Psoas muscle (tissue), 8 donors: ENCODE measurements around the gene PPFIA1. TPM values are rescaled to one million over a fixed set of nuclear protein-coding genes. Genes with fewer than 3 reads are reported as not detected.

ENCODE experiments used
- ATAC-seq, 4 donors: fragments of 200-7000 bp; cut with Tn5 transposase; one replicate each; pipeline ENCODE4 v1.9.1; 2020; ENCODE audit warnings: moderate library complexity in 3 of 4, mild to moderate bottlenecking in 2 of 4
- DNase-seq, 2 donors: peaks; one replicate each; pipeline ENCODE4 v3.0.0-alpha.2; 2020
- H3K27ac ChIP-seq: fragments of 200-600 bp; one replicate; pipeline ENCODE4 v1.8.0; 2022
- H3K27me3 ChIP-seq, 3 donors: fragments of 200-600 bp in 1 of 3; one replicate each; pipeline versions ENCODE4 v1.6.1 to v1.8.0; 2013 to 2022; ENCODE audit warnings: low read length in 2 of 3, mild to moderate bottlenecking in 2 of 3, moderate library complexity in 1 of 3; ENCODE audit not compliant: insufficient read depth in 3 of 3
- H3K36me3 ChIP-seq, 2 donors: fragments of 200-600 bp in 1 of 2; one replicate each; pipeline versions ENCODE4 v1.6.1 to v1.8.0; 2013 to 2022; ENCODE audit warnings: low read depth in 1 of 2, mild to moderate bottlenecking in 1 of 2, moderate library complexity in 1 of 2; ENCODE audit not compliant: insufficient read depth in 1 of 2
- H3K4me1 ChIP-seq: fragments of 200-600 bp; one replicate; pipeline ENCODE4 v1.8.0; 2022
- H3K4me3 ChIP-seq: fragments of 200-600 bp; one replicate; pipeline ENCODE4 v1.8.0; 2022; ENCODE audit warnings: mild to moderate bottlenecking
- H3K9me3 ChIP-seq: fragments of 200-600 bp; one replicate; pipeline ENCODE4 v1.8.0; 2022
- CTCF ChIP-seq: fragments of 200-600 bp; IDR thresholded peaks from one replicate; pipeline ENCODE4 v1.8.0; 2022; ENCODE audit warnings: antibody characterized with exemption
- WGBS, 3 donors: extraction: QIAGEN DNeasy Blood & Tissue Kit; methylation state at CpG; one replicate each; pipeline versions ENCODE4 v1.1.6 to v1.1.7; 2013; 5-methylcytosine and 5-hydroxymethylcytosine counted together
- intact Hi-C, 2 donors: fragments of 100-400 bp; cut with DNase I; formaldehyde crosslinking; loops; one replicate each; pipeline versions ENCODE4 v1.11.0 to v1.14.2; 2022
- polyA plus RNA-seq, 3 donors: library from polyadenylated mRNA; stranded (reverse); fragments of 200-250 nt; gene quantifications; one replicate each; pipeline ENCODE4 v1.2.3, GENCODE V29; 2013
- total RNA-seq, 4 donors: library from RNA; stranded (reverse); fragmentation: NEBNext Ultra II Directional in 2 of 4; extraction: Animal tissue kit (Norgen Biotek cat#: 25700) in 2 of 4; gene quantifications; one replicate each; pipeline versions ENCODE4 v1.2.1 to v1.2.4, GENCODE V29; 2021 to 2023
- donor health status: healthy with polysubstance abuse.
- donor health status: DM: no; HTN: no; CAD: no; lungs with moderate emphysema.
- donor health status: Bipolar disorder and iron deficiency.
- donor health status: healthy.
- donor health status: DM: yes; HTN: yes; CAD: no.
- donor health status: DM: no; HTN: no; CAD: no.
- donor health status: DM: no; HTN: no; CAD: no.
- donor health status: DM: yes; HTN: yes; CAD: no.

The PPFIA1 gene
- total and polyA plus RNA-seq, 7 donors = 16.7 to 49.5 (median 34.3) TPM

GRCh38 chr11:70233034-70233433, 37.5 kb upstream of the PPFIA1 start:
- no peak for DNase-seq
- Histone ChIP-seq H3K4me3 (no peak overlapping the region), H3K36me3 (no peaks in the 10 kb centered on the region), H3K4me1 (no peaks in the 10 kb centered on the region), H3K27me3 (peaks cover 0 to 2% (median 0%) of the 10 kb centered on the region in 3 donors), H3K9me3 (no peaks in the 10 kb centered on the region), H3K27ac (no peak overlapping the region)
- intact Hi-C loops = no loop called here
- TF ChIP-seq CTCF = no peak
- ATAC-seq = no peak

- intact Hi-C loops = no loop called here
- no peaks in the 10 kb centered on the region for H3K4me1 ChIP-seq
- ATAC-seq (no peak), DNase-seq (no peak)
- no peak for TF ChIP-seq CTCF
- no peak overlapping the region for H3K27ac ChIP-seq
- no peak overlapping the region for H3K4me3 ChIP-seq
- H3K27me3 ChIP-seq = peaks cover 0 to 2% (median 0%) of the 10 kb centered on the region in 3 donors
- no peaks in the 10 kb centered on the region for H3K9me3 ChIP-seq
- WGBS, 3 donors = 77 to 80% (median 77%) methylated on average over 11 of the region's 11 CpGs
- no peaks in the 10 kb centered on the region for H3K36me3 ChIP-seq
These were observed 37.0 kb upstream of the PPFIA1 start for GRCh38 chr11:70233511-70233934.

- H3K4me1 ChIP-seq = no peaks in the 10 kb centered on the region
- WGBS, 3 donors = 89 to 93% (median 91%) methylated on average over 9 of the region's 9 CpGs
- intact Hi-C loops = no loop called here
- H3K9me3 ChIP-seq = no peaks in the 10 kb centered on the region
- H3K27me3 ChIP-seq = peaks cover 0 to 2% (median 0%) of the 10 kb centered on the region in 3 donors
- no peak overlapping the region for H3K27ac ChIP-seq
- no peaks in the 10 kb centered on the region for H3K36me3 ChIP-seq
- no peak overlapping the region for H3K4me3 ChIP-seq
- no peak for ATAC-seq
- no peak for DNase-seq
- no peak for TF ChIP-seq CTCF
These were observed 36.5 kb upstream of the PPFIA1 start for GRCh38 chr11:70233962-70234361.

GRCh38 chr11:70240337-70240736, 30.2 kb upstream of the PPFIA1 start:
- TF ChIP-seq CTCF = no peak
- intact Hi-C loops = no loop called here
- no peak overlapping the region for H3K27ac ChIP-seq
- peaks cover 0 to 6% (median 0%) of the 10 kb centered on the region in 3 donors for H3K27me3 ChIP-seq
- DNase-seq (peak in 1 of 2 donors; percentile 14), ATAC-seq (peak in 1 of 4 donors; percentile 54)
- no peak overlapping the region for H3K4me3 ChIP-seq
- 52 to 59% (median 55%) methylated on average over 16 of the region's 16 CpGs for WGBS, 3 donors
- no peaks in the 10 kb centered on the region for H3K9me3 ChIP-seq
- no peaks in the 10 kb centered on the region for H3K36me3 ChIP-seq
- no peaks in the 10 kb centered on the region for H3K4me1 ChIP-seq

GRCh38 chr11:70241709-70242108, 28.8 kb upstream of the PPFIA1 start:
- intact Hi-C loops = no loop called here
- Histone ChIP-seq H3K9me3 (no peaks in the 10 kb centered on the region), H3K4me1 (no peaks in the 10 kb centered on the region), H3K36me3 (no peaks in the 10 kb centered on the region), H3K27ac (no peak overlapping the region), H3K4me3 (no peak overlapping the region), H3K27me3 (peaks cover 0 to 6% (median 0%) of the 10 kb centered on the region in 3 donors)
- 79 to 88% (median 84%) methylated on average over 3 of the region's 3 CpGs for WGBS, 3 donors
- no peak for TF ChIP-seq CTCF
- DNase-seq = peak in 1 of 2 donors; percentile 26
- ATAC-seq = no peak
